ENCODE measurements around the gene UBE2J1.

DNA sequence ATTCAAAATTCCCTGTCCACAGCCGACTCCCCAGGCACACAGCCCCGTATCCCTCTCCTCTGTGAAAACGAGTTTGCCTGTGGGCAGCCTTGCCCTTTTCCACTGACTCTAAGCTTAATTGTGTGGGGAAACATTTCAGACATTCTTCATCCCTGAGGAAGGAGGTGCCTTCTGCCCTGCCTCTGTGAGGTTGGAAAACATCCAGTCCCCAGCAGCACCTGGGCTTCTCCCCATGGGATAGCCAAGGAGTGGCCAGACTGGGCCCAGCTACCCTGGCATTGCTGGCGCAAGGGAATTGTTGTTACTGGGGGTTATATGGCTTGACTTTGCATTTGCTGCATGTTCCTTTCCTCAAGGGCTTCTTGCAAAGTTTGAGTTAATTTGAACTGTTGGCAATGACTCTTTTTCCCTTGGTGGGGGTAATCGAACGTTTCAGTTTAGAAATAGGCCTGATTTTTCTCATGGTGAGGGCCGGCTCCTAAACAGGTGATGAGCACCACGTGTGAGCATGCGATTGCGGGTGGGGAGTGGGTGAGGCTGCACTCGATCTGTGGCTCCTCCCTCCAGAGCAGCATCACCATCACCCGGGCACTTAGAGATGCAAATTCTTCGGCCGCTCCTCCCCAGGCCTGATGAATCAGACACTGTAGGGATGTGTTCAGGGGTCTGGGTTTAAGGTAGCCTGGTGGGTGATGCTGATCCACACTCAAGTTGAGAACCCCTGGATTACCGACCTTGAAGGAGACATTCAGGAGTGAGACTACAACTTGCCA is 67.4 kb downstream of the UBE2J1 start:
- TF ChIP-seq, protein P1, sequence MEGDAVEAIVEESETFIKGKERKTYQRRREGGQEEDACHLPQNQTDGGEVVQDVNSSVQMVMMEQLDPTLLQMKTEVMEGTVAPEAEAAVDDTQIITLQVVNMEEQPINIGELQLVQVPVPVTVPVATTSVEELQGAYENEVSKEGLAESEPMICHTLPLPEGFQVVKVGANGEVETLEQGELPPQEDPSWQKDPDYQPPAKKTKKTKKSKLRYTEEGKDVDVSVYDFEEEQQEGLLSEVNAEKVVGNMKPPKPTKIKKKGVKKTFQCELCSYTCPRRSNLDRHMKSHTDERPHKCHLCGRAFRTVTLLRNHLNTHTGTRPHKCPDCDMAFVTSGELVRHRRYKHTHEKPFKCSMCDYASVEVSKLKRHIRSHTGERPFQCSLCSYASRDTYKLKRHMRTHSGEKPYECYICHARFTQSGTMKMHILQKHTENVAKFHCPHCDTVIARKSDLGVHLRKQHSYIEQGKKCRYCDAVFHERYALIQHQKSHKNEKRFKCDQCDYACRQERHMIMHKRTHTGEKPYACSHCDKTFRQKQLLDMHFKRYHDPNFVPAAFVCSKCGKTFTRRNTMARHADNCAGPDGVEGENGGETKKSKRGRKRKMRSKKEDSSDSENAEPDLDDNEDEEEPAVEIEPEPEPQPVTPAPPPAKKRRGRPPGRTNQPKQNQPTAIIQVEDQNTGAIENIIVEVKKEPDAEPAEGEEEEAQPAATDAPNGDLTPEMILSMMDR (conservative IDR thresholded peaks at IDR 0.05) = no peak
- no peak for TF ChIP-seq ZFX (IDR thresholded peaks at IDR 0.05)

Measured in C4-2B (cell line).